Esophagus squamous epithelium (tissue), 4 donors: Measurements from ENCODE around the gene OVCA2.

Experiments
- CTCF ChIP-seq, 6 experiments: fragments of 450-650 bp in 4 of 6; fragments of 200-600 bp in 2 of 6; sonication (generic) in 2 of 6; IDR thresholded peaks; one replicate each; pipeline ENCODE4 v1.5.1; 2016 to 2019; ENCODE audit warnings: antibody characterized with exemption in 6 of 6, mild to moderate bottlenecking in 4 of 6, moderate library complexity in 4 of 6
- POLR2A ChIP-seq, 4 donors: fragments of 450-650 bp; IDR thresholded peaks; one replicate each; pipeline ENCODE4 v1.6.1; 2017; ENCODE audit warnings: antibody characterized with exemption in 4 of 4, mild to moderate bottlenecking in 4 of 4, moderate library complexity in 3 of 4

- TF ChIP-seq CTCF (IDR thresholded peaks at IDR 0.05) = no peak
- TF ChIP-seq POLR2A (IDR thresholded peaks at IDR 0.05) = no peak
Observed at GRCh38 chr17:2033153-2033552, 8.7 kb upstream of the OVCA2 start.
